Coronary artery (tissue), 2 donors: ENCODE results near the gene GLOD4.

ENCODE experiments used
- DNase-seq: peaks from one replicate; pipeline ENCODE4 v3.0.0-alpha.2; 2017; ENCODE audit warnings: low spot score
- H3K27ac ChIP-seq, 2 donors: fragments of 200-600 bp; sonication (generic); one replicate each; pipeline ENCODE4 v1.5.1; 2016 to 2019
- H3K4me3 ChIP-seq: fragments of 200-600 bp; sonication (generic); 2 replicates; pipeline ENCODE4 v1.5.1; 2016; ENCODE audit warnings: mild to moderate bottlenecking, moderate library complexity
- TF ChIP-seq, protein P1 (sequence below): fragments of 200-600 bp; sonication (generic); IDR thresholded peaks from one replicate; pipeline ENCODE4 v1.5.1; 2019; ENCODE audit warnings: antibody characterized with exemption

Gene GLOD4

DNA sequence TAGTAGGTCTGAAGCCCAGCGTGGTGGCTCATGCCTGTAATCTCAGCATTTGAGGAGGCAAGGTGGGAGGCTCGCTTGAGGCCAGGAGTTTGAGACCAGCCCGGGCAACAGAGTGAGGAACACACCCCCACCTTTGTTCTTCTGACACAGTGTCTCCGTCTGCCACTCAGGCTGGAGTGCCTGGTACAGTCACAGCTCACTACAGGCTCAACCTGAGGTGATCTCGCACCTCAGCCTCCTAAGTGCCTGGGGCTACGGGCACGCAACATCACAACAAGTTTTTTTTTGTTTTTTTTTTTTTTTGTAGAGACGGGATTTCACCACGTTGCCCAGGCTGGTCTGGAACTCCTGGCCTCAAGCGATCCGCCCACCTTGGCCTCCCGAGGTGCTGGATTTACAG, 56.3 kb downstream of the GLOD4 start:
- TF ChIP-seq, protein P1, sequence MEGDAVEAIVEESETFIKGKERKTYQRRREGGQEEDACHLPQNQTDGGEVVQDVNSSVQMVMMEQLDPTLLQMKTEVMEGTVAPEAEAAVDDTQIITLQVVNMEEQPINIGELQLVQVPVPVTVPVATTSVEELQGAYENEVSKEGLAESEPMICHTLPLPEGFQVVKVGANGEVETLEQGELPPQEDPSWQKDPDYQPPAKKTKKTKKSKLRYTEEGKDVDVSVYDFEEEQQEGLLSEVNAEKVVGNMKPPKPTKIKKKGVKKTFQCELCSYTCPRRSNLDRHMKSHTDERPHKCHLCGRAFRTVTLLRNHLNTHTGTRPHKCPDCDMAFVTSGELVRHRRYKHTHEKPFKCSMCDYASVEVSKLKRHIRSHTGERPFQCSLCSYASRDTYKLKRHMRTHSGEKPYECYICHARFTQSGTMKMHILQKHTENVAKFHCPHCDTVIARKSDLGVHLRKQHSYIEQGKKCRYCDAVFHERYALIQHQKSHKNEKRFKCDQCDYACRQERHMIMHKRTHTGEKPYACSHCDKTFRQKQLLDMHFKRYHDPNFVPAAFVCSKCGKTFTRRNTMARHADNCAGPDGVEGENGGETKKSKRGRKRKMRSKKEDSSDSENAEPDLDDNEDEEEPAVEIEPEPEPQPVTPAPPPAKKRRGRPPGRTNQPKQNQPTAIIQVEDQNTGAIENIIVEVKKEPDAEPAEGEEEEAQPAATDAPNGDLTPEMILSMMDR: no peak
- Histone ChIP-seq H3K27ac (no peak overlapping the region), H3K4me3 (no peak overlapping the region)
- no peak for DNase-seq

- DNase-seq: no peak
- H3K27ac ChIP-seq: no peak overlapping the region
- H3K4me3 ChIP-seq: no peak overlapping the region
- TF ChIP-seq, protein P1: no peak
These were observed 57.0 kb downstream of the GLOD4 start for GRCh38 chr17:725084-725483.

GRCh38 chr17:721540-721937, 60.5 kb downstream of the GLOD4 start:
- TF ChIP-seq, protein P1: no peak
- no peak for DNase-seq
- H3K4me3 ChIP-seq: no peak overlapping the region
- no peak overlapping the region for H3K27ac ChIP-seq

DNA sequence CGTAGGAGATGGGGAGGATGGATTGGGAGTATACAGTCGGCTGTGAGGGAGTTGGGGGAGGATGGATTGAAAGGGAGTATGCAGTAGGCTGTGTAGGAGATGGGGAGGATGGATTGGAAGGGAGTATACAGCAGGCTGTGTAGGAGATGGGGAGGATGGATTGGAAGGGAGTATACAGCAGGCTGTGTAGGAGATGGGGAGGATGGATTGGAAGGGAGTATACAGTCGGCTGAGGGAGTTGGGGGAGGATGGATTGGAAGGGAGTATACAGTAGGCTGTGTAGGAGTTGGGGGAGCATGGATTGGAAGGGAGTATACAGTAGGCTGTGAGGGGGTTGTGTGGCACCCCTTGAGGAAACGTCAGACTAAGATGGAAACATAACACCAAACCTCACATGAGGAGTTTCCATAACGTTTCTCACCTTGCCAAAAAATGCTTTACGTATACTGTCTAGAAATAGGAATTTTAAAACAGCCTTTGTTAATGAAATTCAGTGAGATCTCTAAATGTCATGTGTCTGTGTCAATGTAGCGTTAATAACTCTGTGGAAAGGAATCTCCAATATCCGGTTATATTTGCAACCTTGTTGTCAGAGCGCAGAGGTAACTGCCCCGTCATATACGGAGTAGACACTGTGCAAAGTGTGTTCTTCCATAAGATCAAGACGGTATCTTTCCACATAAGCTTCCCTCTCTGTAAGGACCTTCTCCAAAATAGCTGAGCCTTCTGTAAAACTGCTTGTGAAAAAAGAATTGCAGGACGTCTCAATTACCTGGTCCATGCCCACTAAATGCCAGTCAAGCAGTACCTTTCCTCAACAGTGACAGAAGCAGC, 61.2 kb downstream of the GLOD4 start:
- TF ChIP-seq, protein P1: no peak
- Histone ChIP-seq H3K27ac (no peak overlapping the region), H3K4me3 (no peak overlapping the region)
- no peak for DNase-seq

GRCh38 chr17:718075-718474, 64.0 kb downstream of the GLOD4 start:
- DNase-seq: no peak
- Histone ChIP-seq H3K27ac (no peak overlapping the region), H3K4me3 (no peak overlapping the region)
- TF ChIP-seq, protein P1: no peak
